ENCODE data around the gene SRSF9. TPM values are rescaled to one million over a fixed set of nuclear protein-coding genes. Genes with fewer than 3 reads are reported as not detected.

The SRSF9 gene
- total RNA-seq, 1 experiment from 2014 or later, result 284 TPM

GRCh38 chr12:120497524-120498150 is 28.1 kb upstream of the SRSF9 start:
- DNase-seq, result no peak
- Mint-ChIP-seq H3K4me1 (ENCODE audit: low read depth, unreplicated experiment) (peaks cover 25% of the 10 kb centered on the region), H3K27ac (ENCODE audit: unreplicated experiment) (peak overlapping the region; percentile 92), H3K9me3 (ENCODE audit: low read depth, unreplicated experiment) (no peaks in the 10 kb centered on the region), H3K4me3 (ENCODE audit: low read depth, unreplicated experiment) (peak overlapping the region; percentile 93), H3K27me3 (ENCODE audit: unreplicated experiment) (no peaks in the 10 kb centered on the region), H3K36me3 (ENCODE audit: insufficient read depth, unreplicated experiment) (peaks cover 74% of the 10 kb centered on the region)
- BruUV-seq (replicated peaks), result no TSS peak
- intact Hi-C loops (cut with micrococcal nuclease; ENCODE audit: unreplicated experiment), result loop anchor here (5.0 kb wide), 1 partner anchor 40 kb away; no protein-coding TSS in a partner anchor
- CTCF ChIA-PET, result interaction anchor here (3.3 kb wide), 1 partner anchor 23 kb away, joined by 22 read pairs; no protein-coding TSS in a partner anchor
- TF ChIP-seq CTCF (IDR thresholded peaks at IDR 0.05; ENCODE audit: unreplicated experiment), result no peak

- Mint-ChIP-seq H3K4me1 (ENCODE audit: low read depth, unreplicated experiment) (peaks cover 25% of the 10 kb centered on the region), H3K36me3 (ENCODE audit: insufficient read depth, unreplicated experiment) (peaks cover 64% of the 10 kb centered on the region), H3K4me3 (ENCODE audit: low read depth, unreplicated experiment) (peak overlapping the region; percentile 93), H3K27ac (ENCODE audit: unreplicated experiment) (peak overlapping the region; percentile 92), H3K27me3 (ENCODE audit: unreplicated experiment) (no peaks in the 10 kb centered on the region), H3K9me3 (ENCODE audit: low read depth, unreplicated experiment) (no peaks in the 10 kb centered on the region)
- CTCF ChIA-PET, result interaction anchor here (0.6 to 3.3 kb wide), 5 partner anchors 19 to 392 kb away, joined by 3 to 22 read pairs (median 5); partner anchors contain the start of genes COQ5 and SRSF9
- TF ChIP-seq CTCF (IDR thresholded peaks at IDR 0.05; ENCODE audit: unreplicated experiment), result no peak
- no TSS peak for BruUV-seq (replicated peaks)
- DNase-seq, result peak; percentile 38
- intact Hi-C loops (cut with micrococcal nuclease; ENCODE audit: unreplicated experiment), result loop anchor here (1.0 to 5.0 kb wide), 2 partner anchors 41 to 57 kb away; no protein-coding TSS in a partner anchor
Measured at GRCh38 chr12:120496413-120497340, 27.1 kb upstream of the SRSF9 start.

- no peaks in the 10 kb centered on the region for H3K9me3 Mint-ChIP-seq (ENCODE audit: low read depth, unreplicated experiment)
- H3K36me3 Mint-ChIP-seq (ENCODE audit: insufficient read depth, unreplicated experiment), result peaks cover 60% of the 10 kb centered on the region
- H3K27me3 Mint-ChIP-seq (ENCODE audit: unreplicated experiment), result no peaks in the 10 kb centered on the region
- peaks cover 25% of the 10 kb centered on the region for H3K4me1 Mint-ChIP-seq (ENCODE audit: low read depth, unreplicated experiment)
- peak within 1 kb of the TSS; percentile 92 for H3K27ac Mint-ChIP-seq (ENCODE audit: unreplicated experiment)
- BruUV-seq (replicated peaks), result no TSS peak
- peak; percentile 99 for DNase-seq
- intact Hi-C loops (cut with micrococcal nuclease; ENCODE audit: unreplicated experiment), result loop anchor here (1.0 to 5.0 kb wide), 3 partner anchors 17 to 57 kb away; no protein-coding TSS in a partner anchor
- TF ChIP-seq CTCF (IDR thresholded peaks at IDR 0.05; ENCODE audit: unreplicated experiment), result no peak
- peak within 1 kb of the TSS; percentile 93 for H3K4me3 Mint-ChIP-seq (ENCODE audit: low read depth, unreplicated experiment)
- CTCF ChIA-PET, result interaction anchor here (0.6 to 3.3 kb wide), 4 partner anchors 21 to 392 kb away, joined by 3 to 22 read pairs (median 5); partner anchors contain the start of genes COQ5 and SRSF9
Measured at GRCh38 chr12:120495731-120496412, 26.3 kb upstream of the SRSF9 start, which contains the start of gene DYNLL1. DYNLL1 (plus strand) TSS chr12:120496113; CDS start chr12:120496422, 309 bp downstream.

All from Calu3 (cell line).